Suppressor macrophage (primary cell): ENCODE measurements around the gene C22orf42.
"Not testable (repeated sequence)": the region's sequence is repeated elsewhere in the genome, so short reads cannot be mapped to it uniquely, and the experiment has no call there.

Experiments used
- DNase-seq, 4 experiments: peaks; one replicate each; pipeline ENCODE4 v3.0.0-alpha.2; 2020 to 2022

C22orf42 gene

GRCh38 chr22:32185821-32186220, 26.7 kb upstream of the C22orf42 start:
- no peak for DNase-seq

- DNase-seq = no peak
Observed at GRCh38 chr22:32183625-32184024, 24.5 kb upstream of the C22orf42 start.

GRCh38 chr22:32181043-32181442, 21.9 kb upstream of the C22orf42 start:
- DNase-seq = no peak

GRCh38 chr22:32177221-32177765, 18.2 kb upstream of the C22orf42 start:
- peak in 3 of 4 experiments; percentile 16 to 44 (median 34) for DNase-seq

GRCh38 chr22:32175683-32176644, 16.9 kb upstream of the C22orf42 start:
- DNase-seq = peak in 1 of 4 experiments; percentile 20

GRCh38 chr22:32175115-32175514, 16.0 kb upstream of the C22orf42 start:
- no peak for DNase-seq

- DNase-seq = no peak
Observed at GRCh38 chr22:32165681-32166080, 6.6 kb upstream of the C22orf42 start.

- peak; percentile 70 to 79 (median 76) for DNase-seq
Observed at GRCh38 chr22:32164075-32164860, 5.2 kb upstream of the C22orf42 start.

GRCh38 chr22:32160411-32160810, 1.3 kb upstream of the C22orf42 start:
- DNase-seq = not testable (repeated sequence)

GRCh38 chr22:32157632-32158031, 1.5 kb downstream of the C22orf42 start:
- not testable (repeated sequence) for DNase-seq

- DNase-seq = not testable (repeated sequence)
Observed at GRCh38 chr22:32154727-32155126, 4.4 kb downstream of the C22orf42 start.

GRCh38 chr22:32151641-32152040, 7.5 kb downstream of the C22orf42 start:
- peak; percentile 34 to 74 (median 44) for DNase-seq

GRCh38 chr22:32150647-32151046, 8.5 kb downstream of the C22orf42 start:
- DNase-seq = peak in 2 of 4 experiments; percentile 51 to 59

GRCh38 chr22:32148372-32148771, 10.7 kb downstream of the C22orf42 start:
- peak in 3 of 4 experiments; percentile 18 to 36 (median 30) for DNase-seq

- DNase-seq = not testable (repeated sequence)
Observed at GRCh38 chr22:32147128-32147527, 12.0 kb downstream of the C22orf42 start.

- DNase-seq = peak; percentile 75 to 93 (median 86)
Observed at GRCh38 chr22:32144496-32145274, 14.4 kb downstream of the C22orf42 start.

- DNase-seq = no peak
Observed at GRCh38 chr22:32142600-32142999, 16.5 kb downstream of the C22orf42 start.

- DNase-seq = not testable (repeated sequence)
Observed at GRCh38 chr22:32140688-32141087, 18.4 kb downstream of the C22orf42 start.

- not testable (repeated sequence) for DNase-seq
Observed at GRCh38 chr22:32138576-32138975, 20.5 kb downstream of the C22orf42 start.

- DNase-seq = peak; percentile 49 to 66 (median 62)
Observed at GRCh38 chr22:32137731-32138324, 21.3 kb downstream of the C22orf42 start.

GRCh38 chr22:32136881-32137280, 22.2 kb downstream of the C22orf42 start:
- not testable (repeated sequence) for DNase-seq

GRCh38 chr22:32135958-32136357, 23.1 kb downstream of the C22orf42 start:
- peak; percentile 56 to 77 (median 70) for DNase-seq
